GM18909 (cell line): ENCODE data around the gene PWWP2B.

Experiments used
- ATAC-seq: cut with Tn5 transposase; IDR thresholded peaks from one replicate; pipeline ENCODE4 v1.9.1; 2021; ENCODE audit warnings: mild to moderate bottlenecking; ENCODE audit not compliant: unreplicated experiment, poor library complexity

The PWWP2B gene

GRCh38 chr10:132404169-132404880 lies 7.3 kb downstream of the PWWP2B start:
- no peak for ATAC-seq

GRCh38 chr10:132404911-132405462 lies 8.0 kb downstream of the PWWP2B start:
- ATAC-seq = no peak

GRCh38 chr10:132405463-132405991 lies 8.5 kb downstream of the PWWP2B start:
- ATAC-seq = no peak

GRCh38 chr10:132406181-132406580 lies 9.2 kb downstream of the PWWP2B start:
- ATAC-seq = no peak

GRCh38 chr10:132406750-132407149 lies 9.8 kb downstream of the PWWP2B start:
- no peak for ATAC-seq

- no peak for ATAC-seq
Observed at GRCh38 chr10:132407243-132407746, 10.3 kb downstream of the PWWP2B start.

GRCh38 chr10:132407846-132408278 lies 10.9 kb downstream of the PWWP2B start:
- no peak for ATAC-seq

- no peak for ATAC-seq
Observed at GRCh38 chr10:132408367-132408781, 11.4 kb downstream of the PWWP2B start.

- ATAC-seq = no peak
Observed at GRCh38 chr10:132408823-132409666, 12.0 kb downstream of the PWWP2B start.

GRCh38 chr10:132409667-132410028 lies 12.6 kb downstream of the PWWP2B start:
- ATAC-seq = no peak

GRCh38 chr10:132410056-132410778 lies 13.2 kb downstream of the PWWP2B start:
- no peak for ATAC-seq

- ATAC-seq = no peak
Observed at GRCh38 chr10:132410779-132411532, 14.0 kb downstream of the PWWP2B start.

GRCh38 chr10:132411561-132412253 lies 14.7 kb downstream of the PWWP2B start:
- no peak for ATAC-seq

- ATAC-seq = no peak
Observed at GRCh38 chr10:132412316-132413192, 15.6 kb downstream of the PWWP2B start.

- no peak for ATAC-seq
Observed at GRCh38 chr10:132413226-132414205, 16.5 kb downstream of the PWWP2B start.

- no peak for ATAC-seq
Observed at GRCh38 chr10:132414402-132415016, 17.5 kb downstream of the PWWP2B start.
